HG03354 (cell line): ENCODE measurements around the gene HYPK.
"Not testable (repeated sequence)": the region's sequence is repeated elsewhere in the genome, so short reads cannot be mapped to it uniquely, and the experiment has no call there.

Source experiments
- ATAC-seq: cut with Tn5 transposase; IDR thresholded peaks from one replicate; pipeline ENCODE4 v1.9.1; 2021; ENCODE audit warnings: mild to moderate bottlenecking; ENCODE audit not compliant: unreplicated experiment, poor library complexity, severe bottlenecking

Gene HYPK

DNA sequence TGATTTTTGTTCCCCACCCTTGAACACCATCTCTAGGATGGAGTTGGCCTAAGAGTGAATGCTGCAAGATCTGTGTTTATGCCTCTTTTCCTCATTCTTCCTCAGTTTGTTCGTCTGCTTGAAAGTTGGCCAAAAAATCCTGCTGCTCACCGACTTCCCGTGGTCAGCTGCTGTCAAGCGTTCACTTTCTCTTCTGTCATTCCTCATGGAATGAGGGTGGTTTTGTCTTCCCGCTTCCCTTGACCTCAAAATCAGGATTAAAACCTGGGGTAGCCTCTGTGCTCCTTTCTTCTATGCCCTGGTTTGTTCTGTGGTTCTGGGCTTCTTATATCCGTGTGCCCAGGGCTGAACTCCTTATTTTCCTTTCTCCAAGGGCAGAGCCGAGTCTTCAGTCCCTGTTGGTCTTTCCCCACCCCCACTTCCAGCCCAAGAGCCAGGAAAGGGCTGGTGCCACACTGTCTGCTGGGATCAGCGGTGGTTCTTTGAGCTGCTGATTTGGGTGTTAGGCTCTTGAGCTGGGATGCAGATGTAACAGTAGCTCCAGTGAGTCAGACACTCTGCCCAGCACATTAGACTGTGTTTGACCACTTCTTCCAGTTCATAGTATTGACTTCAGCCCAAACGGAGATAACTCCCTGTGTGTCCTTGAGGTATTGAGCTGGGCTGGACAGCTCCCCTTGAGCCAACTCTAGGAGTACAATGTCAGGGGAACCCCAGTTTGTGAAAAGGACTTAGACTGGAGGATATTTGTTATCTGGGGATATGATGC is 5.9 kb upstream of the HYPK start:
- ATAC-seq = no peak

DNA sequence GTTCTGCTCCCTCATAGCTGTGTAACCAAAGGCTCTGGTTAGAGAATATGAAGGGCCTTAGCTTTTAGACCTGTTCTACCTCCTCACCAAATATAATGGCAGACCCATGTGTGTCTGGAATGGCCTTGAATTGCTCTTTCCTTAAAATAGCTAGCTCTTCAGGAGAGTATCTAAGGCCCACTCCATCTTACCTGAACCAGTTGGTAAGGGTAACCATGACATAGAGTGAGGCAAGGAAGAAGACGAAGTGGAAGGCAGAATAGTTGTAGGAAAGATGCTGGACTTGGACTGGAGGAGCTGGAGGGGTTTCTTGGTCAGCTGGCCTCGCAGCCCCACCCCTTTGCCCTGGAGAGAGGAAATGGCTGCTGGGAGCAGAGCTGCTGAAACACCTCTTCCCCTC is 5.2 kb upstream of the HYPK start:
- no peak for ATAC-seq

DNA sequence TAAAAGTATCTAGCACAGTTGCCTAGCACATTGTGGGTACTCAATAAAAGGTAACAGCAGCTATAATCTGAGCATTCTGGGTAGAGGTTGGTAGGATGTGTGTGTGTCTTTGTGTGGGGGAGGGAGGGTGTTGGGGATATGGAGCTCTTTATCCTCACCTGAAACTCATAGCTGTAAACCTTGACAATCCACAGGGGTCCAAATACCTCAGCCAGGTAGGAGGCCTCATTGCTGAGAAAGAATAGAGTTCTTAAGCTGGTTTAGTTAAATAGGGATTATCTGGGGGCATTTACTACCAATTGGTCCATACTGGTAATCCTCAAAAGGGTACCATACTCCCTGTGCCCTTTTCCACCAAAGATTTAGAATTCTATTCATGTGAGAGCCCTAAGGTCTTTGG is 4.4 kb upstream of the HYPK start:
- ATAC-seq = no peak

DNA sequence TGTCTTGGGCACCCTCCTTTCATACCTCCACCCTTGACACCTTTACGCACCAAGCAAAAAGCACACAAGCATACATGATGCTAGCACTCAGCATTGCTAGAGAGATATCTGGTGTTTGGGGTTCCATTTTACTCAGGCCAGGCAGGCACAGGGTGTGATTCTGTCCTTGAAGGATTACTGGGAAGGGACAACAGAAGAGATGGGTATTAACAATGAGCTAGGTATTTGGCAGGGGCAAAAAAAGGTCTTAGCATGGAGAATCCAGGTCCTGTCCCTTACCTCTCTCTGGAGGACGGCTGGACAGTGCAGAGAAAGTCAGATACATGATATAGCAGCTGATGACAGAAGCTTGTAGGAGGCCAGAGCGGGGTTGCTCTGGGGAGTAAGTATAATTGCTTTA is 3.8 kb upstream of the HYPK start:
- ATAC-seq = no peak

DNA sequence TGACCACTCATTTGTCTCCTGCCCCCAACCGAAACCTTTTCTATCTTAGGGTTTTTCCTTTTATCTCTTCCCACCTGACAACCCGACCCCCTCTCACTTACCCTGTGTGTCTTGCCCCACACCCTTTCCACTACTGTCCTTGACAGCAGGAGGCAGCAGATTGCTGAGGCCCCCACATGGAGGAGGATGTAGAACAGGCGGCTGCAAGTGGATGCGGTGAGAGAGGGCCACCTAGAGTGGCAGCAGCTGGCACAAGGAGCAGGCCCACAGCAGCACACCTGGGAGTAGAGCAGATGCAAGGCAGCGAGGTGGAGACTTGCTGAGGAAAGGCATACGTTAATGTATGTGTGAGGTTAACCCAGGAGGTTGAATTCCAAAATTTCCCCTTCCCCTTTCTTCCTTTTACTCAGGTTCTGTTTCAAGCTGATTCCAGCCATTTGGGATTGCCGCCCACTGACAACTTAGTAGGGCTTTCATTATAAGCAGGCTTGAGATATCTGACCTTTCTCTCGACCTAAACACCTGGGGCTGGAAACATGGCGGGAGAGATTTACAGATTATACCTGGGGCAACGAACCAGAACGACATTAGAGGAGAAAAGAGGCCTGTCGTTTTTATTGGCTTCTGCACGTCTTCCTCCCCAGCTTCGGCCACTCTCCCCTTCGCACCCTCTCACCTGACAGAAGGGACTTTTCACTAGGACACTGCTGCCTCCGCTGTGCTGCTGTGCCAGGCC is 1.0 kb upstream of the HYPK start:
- ATAC-seq = no peak

DNA sequence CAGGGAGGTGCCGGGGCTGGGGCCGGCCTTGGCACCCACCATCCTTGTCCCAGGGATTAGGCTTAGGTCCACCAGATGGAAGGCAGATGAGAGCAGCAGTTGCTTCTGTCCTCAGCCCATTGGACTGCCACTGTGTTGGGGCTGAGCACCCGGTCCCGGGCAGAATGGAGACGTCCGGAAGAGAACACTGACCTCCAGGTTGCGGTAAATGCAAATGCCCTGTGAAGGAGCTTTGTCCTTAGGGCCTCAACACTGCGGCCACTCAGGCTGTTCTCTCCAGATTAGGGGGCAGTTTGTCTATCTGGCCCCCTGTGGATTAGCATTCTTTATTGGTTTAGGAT is 484 bp upstream of the HYPK start, which contains the start of gene SERINC4:
SERINC4 (minus strand) TSS at position 276 of the 341 bp plus-strand sequence; CDS start at position 42, 234 bp downstream.
- no peak for ATAC-seq

DNA sequence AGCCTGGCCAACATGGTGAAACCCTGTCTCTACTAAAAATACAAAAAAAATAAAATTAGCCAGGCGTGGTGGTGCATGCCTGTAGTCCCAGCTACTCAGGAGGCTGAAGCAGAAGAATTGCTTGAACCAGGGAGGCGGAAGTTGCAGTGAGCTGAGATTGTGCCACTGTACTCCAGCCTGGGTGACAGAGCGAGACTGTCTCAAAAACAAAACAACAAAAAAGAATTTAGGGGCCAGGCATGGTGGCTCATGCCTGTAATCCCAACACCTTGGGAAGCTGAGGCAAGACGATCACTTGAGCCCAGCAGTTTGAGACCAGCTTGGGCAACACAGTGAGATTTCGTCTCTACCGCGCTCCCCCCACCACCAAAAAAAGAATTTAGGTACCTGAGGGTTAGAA is 2.3 kb downstream of the HYPK start:
- ATAC-seq = not testable (repeated sequence)

DNA sequence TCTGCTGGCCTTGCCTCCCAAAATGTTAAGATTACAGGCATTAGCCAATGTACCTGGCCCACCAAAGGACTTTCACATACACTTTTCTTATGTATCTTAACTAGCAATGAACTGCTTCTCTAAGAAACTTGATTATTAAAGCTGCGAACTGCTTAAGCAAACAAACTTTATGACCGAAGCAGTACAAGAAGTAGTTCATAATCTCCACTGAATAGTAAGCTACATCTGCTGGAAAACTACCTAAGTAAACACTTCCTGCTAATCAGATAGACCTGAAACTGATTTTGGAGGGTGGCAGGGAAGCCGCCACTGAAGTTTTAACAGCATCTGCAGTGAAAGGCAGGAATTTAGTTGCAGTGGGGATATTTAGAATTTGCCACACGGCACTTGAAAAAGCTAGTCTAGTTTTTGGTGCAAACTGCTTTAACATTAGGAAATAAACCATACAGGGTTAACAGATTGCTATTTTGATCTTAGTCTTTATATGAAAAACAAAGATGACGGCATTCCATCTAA is 8.1 kb downstream of the HYPK start:
- no peak for ATAC-seq

DNA sequence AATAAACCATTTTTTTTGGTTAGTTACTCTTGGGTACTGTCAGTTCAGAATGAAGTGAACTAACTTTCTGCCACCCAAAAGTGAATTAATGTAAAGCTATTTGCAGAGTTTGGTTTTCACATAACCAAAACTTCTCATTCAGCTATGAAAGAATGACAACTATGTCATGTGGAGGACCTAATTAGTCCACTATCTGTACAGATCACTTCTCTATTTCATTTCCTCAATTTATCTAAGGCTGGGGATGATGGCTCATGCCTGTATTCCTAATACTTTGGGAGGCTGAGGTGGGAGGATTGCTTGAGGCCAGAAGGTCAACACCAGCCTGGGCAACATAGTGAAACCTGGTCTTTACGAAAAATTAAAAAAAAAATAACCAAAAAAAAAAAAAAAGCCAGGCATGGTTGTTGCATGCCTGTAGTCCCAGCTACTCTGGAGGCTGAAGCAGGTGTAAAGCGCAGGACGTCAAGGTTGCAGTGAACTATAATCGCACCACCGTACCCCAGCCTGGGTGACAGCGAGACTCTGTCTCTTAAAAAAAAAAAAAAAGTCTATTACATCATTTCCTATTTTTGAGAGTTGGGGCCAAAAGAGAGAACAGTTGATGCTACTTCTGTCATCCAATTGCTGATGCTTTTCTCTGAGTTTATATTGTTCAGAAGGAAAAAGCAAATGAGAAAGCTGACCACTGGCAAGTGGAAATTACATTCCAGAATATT is 8.7 kb downstream of the HYPK start:
- peak; percentile 72 for ATAC-seq

DNA sequence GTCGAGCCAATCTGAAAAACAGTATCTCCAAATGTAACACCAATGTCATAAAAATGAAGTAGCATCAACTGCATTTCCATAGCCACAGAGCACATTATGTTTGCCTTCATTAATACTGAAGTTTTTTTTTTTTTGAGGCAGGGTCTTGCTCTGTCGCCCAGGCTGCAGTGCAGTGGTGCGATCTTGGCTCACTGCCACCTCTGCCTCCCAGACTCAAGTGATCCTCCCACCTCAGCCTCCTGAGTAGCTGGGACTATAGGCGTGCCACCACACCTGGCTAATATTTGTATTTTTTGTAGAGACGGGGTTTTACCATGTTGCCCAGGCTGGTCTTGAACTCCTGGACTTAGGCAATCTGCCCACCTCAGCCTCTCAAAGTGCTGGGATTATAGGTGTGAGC is 14.7 kb downstream of the HYPK start:
- ATAC-seq = not testable (repeated sequence)

DNA sequence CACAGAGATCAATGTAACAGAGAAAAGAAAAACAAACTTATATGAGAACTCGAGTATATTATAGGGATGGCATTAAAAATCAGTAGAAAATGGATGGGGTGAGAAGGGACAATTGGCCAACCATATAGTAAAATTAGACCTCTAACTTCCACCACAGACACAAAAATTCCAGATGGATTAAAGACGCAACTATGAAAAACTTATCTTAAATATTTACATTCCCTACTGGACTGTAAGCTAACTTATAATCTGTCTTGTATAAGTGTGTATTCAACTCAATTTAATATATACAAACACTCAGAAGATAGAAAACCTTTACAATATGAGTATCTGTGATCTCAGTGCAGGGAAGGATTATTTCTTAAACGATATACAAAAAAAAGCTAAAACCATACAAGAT is 21.1 kb downstream of the HYPK start:
- ATAC-seq = no peak

DNA sequence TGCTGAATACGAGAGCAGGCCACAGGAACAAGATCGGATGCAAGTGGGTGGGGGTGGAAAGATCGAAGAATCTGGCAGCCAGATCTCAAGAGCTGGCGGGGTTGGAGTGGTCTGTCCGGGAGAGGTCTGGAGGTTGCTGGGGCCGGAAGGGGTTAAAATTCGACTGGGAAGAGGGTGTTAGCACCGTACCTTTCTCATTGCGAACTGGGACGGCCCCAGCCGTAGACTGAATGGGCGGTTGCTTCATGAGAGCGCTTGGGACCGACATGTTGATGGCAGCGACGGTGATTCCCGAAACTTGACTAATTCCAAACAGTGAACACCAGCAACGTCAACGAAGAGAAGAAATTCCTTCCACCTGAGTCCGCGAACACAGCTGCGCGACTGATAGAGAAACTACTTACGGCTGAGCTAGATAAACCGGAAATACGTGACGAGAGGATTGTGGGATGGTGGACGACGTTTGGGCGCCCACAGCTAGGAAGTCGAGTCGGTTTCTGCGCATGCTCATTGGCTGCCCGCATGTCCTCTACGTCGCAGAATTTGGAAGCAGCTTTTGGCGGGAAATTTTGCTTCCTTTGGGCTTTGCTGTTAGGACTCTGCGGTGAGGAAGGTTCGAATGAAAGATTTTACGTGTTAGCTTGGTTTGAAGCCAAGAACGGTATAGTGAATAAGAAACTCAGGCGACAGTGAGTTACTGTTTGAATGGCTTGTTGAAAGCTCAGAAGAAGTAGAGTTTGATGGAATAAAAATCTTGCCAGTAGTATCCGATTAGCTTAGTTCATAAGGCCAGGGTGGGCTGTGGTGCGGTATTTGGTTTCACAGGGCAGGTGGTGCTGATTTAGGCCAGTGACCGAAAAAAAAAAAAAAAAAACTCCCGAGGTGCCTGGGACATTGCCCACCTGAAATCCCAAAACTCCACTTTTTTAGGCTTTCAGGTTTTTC is 24.2 kb downstream of the HYPK start, which contains the start of gene MFAP1:
MFAP1 (minus strand) TSS at position 389 of the 945 bp plus-strand sequence; CDS start at position 268, 121 bp downstream.
- peak; percentile 82 for ATAC-seq

DNA sequence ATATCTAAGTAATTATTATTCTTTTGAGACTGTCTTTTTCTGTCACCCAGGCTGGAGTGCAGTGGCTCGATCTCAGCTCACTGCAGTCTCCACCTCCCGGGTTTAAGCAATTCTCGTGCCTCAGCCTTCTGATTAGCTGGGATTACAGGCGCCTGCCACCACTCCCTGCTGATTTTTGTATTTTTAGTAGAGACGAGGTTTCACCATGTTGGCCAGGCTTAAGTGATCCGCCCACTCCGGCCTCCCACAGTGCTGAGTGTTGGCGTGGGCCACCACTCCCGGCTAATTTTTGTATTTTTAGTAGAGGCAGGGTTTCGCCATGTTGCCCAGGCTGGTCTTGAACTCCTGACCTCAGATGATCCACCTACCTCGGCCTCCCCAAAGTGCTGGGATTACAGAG is 24.9 kb downstream of the HYPK start:
- not testable (repeated sequence) for ATAC-seq

DNA sequence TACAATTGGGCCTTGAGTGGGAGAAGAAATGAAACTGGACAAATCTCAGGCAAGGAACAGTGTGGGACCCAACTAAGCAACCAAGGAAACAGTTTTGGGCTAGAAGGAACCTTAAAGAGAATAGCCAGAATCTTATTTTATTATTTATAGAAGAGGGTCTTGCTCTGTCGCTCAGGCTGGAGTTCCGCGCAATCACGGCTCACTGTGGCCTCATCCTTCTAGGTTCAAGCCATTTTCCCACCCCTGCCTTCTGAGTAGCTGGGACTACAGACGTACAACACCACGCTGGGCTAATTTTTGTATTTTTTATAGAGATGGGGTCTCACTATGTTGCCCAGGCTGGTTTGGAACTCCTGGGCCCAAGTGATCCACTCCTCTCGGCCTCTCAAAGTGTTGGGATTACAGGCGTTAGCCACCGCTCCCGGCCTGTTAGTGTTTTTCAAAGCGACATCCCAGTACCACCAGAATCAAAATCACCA is 25.7 kb downstream of the HYPK start:
- no peak for ATAC-seq

DNA sequence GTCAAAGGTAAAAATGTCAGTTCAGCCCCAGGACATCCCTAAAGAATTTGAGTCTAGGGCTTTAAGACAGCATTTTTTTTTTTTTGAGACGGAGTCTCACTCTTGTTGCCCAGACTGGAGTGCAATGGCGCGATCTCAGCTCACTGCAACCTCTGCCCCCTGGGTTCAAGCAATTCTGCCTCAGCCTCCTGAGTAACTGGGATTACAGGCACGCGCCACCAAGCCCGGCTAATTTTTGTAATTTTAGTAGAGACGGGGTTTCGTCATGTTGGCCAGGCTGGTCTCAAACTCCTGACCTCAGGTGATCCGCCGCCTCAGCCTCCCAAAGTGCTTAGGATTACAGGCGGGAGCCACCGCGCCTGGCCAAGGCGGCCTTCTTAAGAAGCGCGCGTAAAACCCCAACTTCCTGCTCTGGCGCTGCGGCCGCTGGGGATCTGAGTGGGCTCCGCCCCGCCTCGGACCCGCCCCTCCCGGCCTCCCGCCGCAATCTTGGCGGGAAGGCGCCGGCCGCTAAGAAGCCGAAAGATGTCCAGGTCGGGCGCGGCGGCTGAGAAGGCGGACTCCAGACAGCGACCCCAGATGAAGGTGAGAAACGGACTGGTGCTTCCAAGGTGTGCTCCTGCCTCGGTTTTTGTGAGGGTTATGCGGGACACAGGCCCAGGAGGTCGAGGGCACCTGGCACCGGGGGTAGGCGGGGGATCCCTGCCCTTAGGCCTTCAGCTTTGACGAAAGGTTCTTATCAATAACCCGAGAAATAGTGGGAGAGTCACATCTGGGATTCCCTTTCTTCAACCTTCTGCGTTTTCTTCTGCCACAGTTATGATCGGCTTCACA is 26.3 kb downstream of the HYPK start, which contains the start of gene WDR76:
WDR76 (plus strand) TSS at position 495 of the 834 bp plus-strand sequence; CDS start at position 526, 31 bp downstream.
- ATAC-seq = peak; percentile 67

DNA sequence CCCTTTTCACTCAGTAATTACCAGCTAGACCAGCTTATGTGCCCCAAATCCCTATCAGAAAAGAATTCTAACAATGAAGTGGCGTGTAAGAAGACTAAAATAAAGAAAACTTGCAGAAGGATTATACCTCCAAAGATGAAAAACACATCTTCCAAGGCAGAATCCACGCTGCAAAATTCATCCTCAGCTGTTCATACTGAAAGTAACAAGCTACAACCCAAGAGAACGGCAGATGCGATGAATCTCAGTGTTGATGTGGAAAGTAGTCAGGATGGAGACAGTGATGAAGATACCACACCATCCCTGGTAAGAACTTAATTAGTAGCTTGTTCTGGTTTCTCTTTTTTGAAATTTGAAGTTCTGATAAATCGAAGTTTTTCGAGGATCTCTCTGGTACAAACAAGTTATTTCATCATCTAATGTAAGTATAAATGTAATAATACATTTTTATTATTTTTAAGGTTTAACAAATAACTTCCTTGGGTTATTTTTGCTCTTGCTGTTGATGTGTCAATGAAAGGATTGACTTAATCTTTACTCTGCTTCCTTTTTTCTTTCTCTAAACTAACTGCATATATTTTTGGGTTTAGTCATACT is 27.8 kb downstream of the HYPK start:
- no peak for ATAC-seq

DNA sequence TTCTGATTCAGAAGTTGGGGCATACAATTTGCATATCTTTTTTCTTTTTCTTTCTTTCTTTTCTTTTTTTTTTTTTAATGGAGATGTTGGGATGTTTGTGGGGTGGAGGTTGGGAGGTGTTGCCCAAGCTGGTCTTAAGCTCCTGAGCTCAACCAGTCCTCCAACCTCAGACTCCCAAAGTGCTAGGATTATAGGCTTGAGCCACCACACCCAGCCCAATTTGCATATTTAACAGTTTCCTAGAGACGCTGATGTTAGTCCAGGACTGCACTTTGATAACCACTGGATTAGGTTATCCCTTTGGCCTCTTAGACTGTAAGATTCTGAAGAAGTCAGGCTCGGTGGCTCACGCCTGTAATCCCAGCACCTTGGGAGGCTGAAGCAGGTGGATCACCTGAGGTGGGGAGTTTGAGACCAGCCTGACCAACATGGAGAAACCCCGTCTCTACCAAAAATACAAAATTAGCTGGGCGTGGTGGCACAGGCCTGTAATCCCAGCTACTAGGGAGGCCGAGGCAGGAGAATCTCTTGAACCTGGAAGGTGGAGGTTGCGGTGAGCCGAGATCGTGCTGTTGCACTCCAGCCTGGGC is 29.6 kb downstream of the HYPK start:
- not testable (repeated sequence) for ATAC-seq
